Effector CD4-positive, alpha-beta T cell (primary cell): ENCODE data around the gene MORF4L1.
"Not testable (repeated sequence)": the region's sequence is repeated elsewhere in the genome, so short reads cannot be mapped to it uniquely, and the experiment has no call there.

Source experiments
- DNase-seq: peaks from one replicate; pipeline ENCODE4 v3.0.0-alpha.2; 2020

The MORF4L1 gene

DNA sequence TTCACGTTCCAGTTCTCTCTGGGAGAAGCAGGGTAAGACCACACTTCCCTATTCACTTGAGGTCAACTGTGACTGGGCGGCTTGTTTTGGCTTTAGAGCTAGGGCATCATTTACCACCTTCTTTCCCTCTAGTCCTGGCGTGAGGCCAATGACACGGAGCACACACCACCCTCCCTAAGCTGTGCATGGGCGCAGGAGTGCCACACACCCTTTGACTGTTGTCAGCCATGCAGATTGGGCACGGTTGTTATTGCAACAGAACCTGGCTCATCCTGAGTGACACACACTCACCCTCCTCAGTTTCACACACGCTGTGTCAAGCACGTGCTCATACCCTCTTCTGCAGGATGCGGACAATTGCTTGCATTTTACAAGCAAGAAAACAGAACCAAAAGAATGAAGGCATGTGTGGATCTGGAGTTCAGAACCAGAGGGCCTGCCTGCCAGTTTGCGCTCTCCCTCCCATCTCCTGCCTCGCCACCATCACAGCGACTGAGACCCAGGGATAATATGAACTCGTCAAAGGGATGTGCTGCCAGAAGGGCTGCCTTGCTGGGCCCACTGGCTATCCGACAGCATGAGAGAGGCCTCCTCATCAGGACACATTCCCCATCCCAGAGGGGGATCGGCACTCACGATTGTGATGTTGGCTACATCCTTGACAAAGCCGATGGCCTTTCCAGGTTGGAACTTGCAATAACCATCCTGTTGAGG is 54.5 kb downstream of the MORF4L1 start:
- DNase-seq: no peak

DNA sequence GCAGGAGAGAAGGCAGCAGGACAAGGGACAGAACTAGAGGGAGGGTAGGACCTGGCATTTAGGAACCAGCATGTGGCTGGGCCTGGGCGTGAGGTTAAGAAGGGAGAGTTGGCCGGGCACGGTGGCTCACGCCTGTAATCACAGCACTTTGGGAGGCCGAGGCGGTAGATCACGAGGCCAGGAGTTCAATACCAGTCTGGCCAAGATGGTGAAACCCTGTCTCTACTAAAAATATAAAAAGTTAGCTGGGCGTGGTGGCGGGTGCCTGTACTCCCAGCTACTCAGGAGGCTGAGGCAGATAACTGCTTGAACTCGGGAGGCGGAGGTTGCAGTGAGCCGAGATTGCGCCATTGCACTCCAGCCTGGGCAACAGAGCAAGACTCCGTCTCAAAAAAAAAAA is 55.5 kb downstream of the MORF4L1 start:
- DNase-seq: not testable (repeated sequence)

- DNase-seq: no peak
These were observed 56.0 kb downstream of the MORF4L1 start for GRCh38 chr15:78928616-78929093.

DNA sequence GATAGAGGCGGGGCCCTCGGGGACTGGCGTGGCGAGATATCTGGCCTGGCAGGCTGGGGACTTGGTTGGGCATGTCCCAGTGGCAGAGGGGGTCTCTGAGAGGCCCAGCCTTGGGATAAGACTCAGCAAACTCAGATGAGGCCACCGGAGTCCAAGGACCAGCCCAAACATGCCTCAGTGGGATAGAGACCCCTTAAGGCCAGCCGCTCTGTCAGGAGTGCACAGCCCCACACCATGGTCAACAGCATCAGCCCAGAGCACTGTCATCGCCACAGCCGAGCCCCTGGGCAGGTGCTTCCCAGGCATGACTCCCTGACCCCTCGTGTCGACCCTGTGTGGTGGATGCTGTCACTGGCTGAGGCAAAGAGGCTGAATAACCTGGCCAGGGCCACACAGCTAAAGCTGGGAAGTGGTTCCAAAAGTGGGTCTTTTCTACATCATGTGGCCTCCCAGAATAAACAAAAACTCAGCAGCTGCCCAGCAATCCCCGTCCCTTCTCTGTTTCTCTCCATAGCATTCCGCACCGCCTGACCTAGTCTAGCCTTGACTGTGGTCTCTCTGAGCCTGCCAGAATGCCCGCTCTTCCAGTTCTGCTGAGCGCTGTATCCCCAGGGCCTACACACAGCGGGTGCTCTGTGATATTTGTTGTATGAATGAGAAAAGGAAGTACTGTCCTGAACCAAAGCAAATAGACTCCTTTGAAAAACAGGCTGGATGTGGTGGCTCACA is 57.0 kb downstream of the MORF4L1 start:
- DNase-seq: no peak

DNA sequence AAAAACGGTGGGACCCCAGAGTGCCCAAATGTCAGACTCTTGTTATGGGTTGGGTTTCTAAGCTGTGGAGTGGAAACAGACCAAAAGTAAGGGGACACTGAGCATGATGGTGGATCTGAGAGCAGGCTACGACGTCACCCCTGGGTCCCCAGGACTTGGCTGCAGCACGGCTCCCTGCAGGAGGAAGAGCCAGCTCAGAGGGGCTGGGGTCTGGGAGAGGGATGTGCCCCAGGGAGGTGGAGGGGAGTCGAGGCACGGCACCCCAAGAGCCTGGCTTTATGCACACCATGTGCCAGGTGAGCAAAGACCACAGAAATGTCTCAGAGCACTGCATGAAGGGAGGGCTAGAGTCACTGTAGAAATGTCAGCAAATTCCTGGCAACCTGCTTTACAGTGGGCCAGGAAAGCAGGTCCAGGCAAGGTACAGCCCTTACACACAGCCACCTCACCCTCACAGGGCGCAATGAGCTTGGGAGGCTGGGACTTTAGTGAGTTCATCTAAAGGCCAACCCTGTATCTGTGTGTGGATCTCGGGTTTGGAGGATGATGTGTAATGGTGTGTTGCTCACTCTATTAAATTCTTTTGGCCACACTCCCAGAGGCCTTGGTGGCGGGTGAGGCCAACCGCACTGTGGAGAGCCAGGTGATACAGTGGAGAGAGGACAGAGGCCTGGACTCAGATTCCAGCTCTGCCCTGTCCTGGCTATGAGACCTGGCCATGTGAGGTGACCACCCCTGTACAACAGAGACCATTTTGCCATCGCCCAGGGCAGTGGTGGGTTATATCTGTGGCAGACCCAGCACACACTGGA is 58.1 kb downstream of the MORF4L1 start:
- no peak for DNase-seq

- DNase-seq: no peak
These were observed 59.0 kb downstream of the MORF4L1 start for GRCh38 chr15:78931439-78932257.

DNA sequence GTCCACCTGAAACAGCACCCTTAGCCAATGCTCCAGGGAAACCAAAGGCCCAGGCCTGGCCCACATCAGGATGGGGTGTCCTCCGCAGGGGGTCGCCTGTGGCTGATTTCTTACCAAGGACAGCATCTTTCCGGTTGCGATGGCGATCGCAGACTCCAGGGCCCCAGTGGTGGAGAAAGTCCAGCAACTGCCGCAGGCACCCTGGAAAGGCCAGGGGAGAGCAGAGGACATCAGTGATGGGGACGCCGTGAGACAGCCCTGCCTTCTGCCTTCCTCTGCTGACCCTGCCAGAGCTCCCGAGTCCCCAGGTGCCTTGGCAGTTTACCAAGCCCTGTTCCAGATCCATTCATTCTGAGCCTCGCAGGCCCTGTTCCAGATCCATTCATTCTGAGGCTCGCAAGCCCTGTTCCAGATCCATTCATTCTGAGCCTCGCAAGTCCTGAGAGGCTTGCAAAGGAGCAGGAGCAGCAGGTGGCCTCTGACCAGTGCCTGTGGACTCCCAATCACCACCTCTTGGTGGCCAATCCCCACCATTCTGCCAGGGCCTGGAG is 59.6 kb downstream of the MORF4L1 start:
- DNase-seq: no peak

DNA sequence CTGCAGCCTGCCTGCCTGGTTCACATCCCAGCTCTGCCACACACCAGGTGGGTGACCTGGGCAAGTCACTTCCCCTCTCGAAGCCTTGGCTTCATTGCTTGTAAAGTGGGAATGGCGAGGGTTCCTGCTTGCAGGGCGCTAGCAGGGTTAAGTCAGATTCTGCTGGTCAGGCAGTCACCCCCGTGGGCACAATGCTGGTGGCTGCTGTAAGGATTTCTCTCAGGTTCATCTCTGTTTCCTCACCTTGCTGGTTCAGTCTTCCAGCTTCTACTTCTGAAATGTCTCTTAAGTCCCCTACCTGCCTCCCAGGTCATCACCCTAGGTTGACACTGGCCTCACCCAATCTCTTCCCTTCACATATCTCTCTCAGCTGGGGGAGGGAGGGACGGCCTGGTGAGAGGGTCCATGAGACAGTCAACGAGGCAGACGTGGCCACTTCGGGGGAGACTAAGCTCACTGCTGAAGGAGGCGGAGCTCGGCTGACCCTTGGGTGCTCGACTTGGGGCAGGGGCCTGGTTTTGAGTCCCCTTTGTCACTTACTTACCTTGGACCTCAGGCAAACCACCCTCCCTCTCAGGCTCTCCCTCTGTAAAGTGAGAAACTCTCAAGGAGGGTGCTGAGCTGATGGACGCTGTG is 60.6 kb downstream of the MORF4L1 start:
- no peak for DNase-seq

- DNase-seq: no peak
These were observed 61.3 kb downstream of the MORF4L1 start for GRCh38 chr15:78933823-78934654.

GRCh38 chr15:78934655-78935023 is 61.9 kb downstream of the MORF4L1 start:
- no peak for DNase-seq

DNA sequence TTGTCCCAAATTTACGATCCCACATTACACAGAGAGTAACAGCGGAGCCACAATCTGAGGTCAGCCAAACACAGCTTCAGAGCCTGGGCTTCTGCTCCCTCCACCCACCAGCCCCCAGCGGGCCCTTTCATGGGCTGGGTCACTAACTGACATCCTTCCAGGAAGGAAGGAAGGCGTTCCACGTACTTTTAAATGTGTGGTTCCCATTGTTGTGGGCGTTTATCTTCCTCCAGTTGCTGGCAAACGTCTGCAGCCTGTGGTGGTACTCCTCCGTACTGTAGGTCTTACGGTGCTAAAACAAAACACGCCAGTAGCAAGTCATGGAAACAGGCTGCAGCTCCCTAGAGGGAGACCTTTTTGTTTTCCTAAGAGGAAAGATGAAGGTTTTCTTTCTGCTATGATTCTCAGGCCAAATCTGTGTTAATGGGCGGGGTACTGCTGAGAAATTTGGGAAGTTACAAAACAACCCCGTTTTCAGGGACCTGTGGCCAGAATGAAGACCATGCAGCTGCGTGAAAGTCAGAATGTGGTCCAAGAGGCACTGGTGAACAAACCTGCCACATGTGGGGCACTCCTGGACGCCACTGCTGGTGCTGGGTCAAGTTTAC is 64.5 kb downstream of the MORF4L1 start:
- DNase-seq: no peak

- no peak for DNase-seq
These were observed 66.2 kb downstream of the MORF4L1 start for GRCh38 chr15:78938658-78939488.

DNA sequence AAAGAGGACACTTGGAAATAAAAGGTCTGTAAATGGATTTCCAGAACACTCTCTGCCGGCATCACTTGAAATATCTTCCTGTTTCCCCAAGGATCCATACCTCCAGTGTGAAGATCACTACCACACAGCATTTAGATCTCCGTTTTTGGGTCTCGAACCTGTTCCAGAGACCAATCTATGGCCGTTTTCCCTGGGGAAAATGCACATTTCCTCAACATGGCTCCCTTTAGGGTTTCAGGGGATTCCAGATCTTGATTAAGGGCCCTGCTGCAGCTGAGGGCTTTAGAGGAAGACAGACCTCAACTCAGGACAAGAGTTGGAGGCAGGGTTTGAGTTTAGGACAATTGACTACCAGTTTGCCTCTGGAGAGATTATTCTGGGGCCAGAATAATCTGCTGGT is 70.1 kb downstream of the MORF4L1 start:
- DNase-seq: no peak

GRCh38 chr15:78943692-78944091 is 71.0 kb downstream of the MORF4L1 start:
- no peak for DNase-seq

DNA sequence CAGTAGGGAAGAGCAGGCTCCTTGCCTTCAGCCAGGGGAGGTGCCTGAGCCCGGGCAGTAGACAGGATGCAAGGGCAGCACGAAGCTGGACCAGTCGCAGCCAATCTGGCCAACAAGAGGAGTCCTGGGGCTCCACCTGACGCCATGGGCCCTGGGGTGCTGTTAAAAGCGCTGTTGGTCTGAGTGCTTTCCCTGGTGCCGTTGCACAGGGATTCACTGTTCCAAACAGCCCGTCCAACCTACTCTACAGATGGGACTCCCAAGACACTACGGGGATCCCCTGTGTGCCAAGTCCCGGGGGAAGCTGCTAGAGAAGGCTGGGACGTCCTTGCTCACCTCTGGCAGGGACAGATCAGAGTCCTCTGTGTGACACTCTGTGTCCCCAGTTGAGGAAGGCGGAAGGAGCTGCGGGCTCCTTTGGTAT is 71.5 kb downstream of the MORF4L1 start:
- DNase-seq: no peak

DNA sequence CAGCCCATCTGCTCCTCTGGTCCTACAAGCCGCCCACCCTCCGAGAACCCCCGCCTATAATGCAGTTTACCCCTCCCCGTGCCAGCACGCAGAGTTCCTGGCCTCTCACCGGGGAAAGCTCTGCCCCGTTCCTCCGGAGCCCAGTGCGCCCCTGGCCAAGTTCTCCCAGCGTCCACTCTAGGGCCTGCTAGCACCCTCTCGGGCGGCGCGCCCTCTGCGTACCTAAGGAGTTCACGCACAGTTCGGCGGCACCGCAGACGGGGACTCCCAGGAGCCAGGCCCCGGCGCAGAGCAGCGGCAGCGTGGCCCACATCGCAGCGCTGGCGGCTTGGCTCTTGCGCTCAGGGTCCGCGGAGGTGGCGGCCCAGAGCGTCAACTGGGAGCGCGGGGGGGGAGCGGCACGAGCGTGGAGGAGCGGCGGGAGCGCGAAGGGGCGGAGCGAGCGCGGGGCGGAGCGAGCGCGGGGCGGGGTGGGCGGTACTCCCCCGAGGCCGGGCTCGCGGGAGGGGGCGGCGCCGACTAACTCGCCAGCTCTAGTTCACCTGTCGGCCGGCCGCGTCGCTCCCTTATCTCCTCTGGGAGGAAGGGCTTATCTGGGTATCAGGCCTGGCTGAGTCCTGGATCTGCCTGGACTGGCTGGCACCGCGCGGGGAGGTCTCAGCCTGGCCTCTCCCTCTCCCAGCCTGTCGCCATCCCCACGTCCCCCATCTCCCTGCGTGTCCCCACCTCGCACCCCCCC is 72.1 kb downstream of the MORF4L1 start, which contains the start of gene CTSH:
Gene CTSH (minus strand): TSS at position 378 of the 739 bp plus-strand sequence. CDS start 65 bp downstream, at position 313.
- DNase-seq: peak; percentile 70

DNA sequence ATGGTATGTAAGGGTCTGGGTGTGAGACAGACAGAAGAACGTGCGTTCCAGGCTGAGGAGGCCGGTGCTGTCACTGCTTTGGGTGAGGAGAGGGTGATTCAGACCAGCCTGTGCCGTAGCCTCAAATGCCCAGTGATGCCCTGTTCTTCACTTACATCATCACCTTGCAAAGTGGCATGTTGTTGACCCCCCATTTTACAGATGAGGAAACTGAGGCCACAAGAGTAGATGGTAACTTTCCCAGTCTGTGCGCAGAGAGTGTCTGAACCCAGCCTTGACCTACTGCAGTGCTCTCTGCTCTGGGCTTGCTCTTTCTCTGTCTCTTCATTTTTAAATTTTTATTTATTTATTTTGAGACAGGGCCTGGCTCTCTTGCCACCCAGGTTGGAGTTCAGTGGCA is 73.8 kb downstream of the MORF4L1 start:
- DNase-seq: no peak

DNA sequence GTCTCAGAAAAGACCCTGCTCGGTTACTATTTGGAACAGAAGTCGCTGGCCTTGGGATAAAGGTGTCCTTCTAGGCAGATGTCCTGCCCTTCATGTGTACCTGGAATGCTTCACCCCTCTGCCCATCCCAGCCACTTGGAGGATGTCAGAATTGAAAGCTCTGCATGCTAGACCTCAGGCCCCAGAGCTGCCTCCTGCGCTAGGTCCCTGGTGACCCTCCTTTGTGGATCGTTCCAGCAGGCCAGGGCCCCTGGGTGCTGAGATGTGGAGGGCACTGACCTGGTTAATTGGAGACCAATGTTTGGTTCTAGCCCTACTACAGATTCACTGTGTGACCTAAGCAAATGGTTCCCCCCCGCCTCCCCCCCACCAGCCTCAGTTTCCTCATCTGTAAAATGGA is 74.8 kb downstream of the MORF4L1 start:
- no peak for DNase-seq
